IPS-18c (cell line): ENCODE measurements around the gene UQCC5.

ENCODE experiments used
- H3K4me3 ChIP-seq: 2 replicates; pipeline ENCODE4 v1.7.0; 2013; ENCODE audit warnings: low read depth, mild to moderate bottlenecking, low read length, moderate library complexity; ENCODE audit not compliant: insufficient read depth
- H3K9me3 ChIP-seq: one replicate; pipeline ENCODE4 v1.6.1; 2013; ENCODE audit warnings: mild to moderate bottlenecking, low read length, moderate library complexity; ENCODE audit not compliant: control insufficient read depth, insufficient read depth

Gene UQCC5

DNA sequence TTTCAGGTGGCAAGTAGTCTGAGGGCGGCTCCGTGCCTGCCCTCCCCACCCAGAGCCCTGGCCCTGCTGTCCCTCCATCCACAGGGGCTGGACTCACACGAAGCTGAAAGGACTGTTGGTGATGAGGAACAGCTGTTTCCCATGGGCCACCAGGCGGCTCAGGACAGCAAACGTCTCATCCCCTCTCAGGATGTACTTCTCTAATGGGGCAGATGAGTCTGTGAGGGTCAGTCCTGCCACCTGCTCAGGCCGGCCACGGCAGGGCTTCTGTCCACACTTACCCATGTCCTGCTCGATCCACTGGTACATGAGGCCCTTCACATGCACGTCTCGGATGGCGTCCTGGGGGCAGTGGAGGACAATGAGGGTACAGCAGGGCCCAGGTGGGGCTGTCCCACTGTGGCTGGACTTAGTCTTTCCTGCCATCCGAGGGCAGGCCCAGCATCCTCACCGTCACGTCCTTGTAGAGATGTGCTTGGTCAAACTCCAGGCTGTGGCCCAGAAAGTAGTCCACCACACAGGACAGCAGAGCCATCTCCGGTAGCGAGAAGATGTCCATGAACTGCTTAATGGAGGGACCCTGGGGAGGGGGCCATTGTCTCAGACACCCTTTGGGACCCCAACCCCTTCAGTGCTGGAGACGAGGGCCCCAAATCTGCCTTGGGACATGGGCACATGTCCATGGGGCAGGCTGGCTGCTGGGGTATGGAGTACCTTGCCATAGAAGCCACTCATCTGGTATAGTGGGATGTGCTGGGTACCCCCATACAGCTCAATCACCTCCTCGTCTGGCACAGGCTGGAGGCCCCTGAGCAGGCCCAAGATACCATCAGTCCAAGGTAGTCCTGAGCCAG, 8.4 kb upstream of the UQCC5 start:
- Histone ChIP-seq H3K4me3 (no peak overlapping the region), H3K9me3 (no peaks in the 10 kb centered on the region)

DNA sequence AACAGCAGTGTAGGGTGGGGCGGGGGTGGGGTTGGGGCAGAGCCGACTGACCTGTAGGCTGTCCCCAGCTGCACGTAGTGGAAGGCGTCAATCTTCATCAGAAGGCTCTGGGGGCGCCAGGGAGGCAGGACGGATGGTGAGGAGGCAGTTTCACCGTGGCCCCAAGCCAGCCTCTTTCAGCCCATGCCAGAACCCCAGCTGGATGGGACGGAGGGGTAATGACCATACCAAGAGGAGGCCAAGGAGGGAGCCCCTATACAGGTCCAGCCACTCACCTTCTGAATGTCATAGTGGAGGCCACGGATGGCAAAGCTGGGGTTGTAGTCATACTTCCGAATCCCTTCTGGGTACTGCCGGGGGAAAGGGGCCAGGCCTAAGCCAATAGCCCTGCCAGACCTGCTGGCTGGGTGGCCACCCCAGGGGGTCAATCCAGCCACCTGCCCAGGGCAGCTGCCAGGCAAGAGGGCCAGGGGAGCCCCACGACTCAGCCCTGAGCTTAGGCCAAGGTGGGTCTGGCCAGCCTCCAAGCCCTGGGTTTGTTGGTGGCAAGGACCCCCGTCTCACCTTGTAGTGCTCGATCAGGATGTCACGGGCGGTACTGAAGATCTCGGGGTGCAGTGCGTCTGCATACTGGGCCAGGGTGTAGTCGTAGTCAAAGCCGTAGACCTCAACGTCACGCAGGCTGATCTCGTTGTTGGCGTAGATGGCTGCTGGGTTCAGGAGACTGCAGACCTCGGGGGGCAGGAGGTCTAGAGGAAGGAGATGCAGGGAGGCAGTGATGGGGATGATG, 7.6 kb upstream of the UQCC5 start:
- no peak overlapping the region for H3K4me3 ChIP-seq
- no peaks in the 10 kb centered on the region for H3K9me3 ChIP-seq

DNA sequence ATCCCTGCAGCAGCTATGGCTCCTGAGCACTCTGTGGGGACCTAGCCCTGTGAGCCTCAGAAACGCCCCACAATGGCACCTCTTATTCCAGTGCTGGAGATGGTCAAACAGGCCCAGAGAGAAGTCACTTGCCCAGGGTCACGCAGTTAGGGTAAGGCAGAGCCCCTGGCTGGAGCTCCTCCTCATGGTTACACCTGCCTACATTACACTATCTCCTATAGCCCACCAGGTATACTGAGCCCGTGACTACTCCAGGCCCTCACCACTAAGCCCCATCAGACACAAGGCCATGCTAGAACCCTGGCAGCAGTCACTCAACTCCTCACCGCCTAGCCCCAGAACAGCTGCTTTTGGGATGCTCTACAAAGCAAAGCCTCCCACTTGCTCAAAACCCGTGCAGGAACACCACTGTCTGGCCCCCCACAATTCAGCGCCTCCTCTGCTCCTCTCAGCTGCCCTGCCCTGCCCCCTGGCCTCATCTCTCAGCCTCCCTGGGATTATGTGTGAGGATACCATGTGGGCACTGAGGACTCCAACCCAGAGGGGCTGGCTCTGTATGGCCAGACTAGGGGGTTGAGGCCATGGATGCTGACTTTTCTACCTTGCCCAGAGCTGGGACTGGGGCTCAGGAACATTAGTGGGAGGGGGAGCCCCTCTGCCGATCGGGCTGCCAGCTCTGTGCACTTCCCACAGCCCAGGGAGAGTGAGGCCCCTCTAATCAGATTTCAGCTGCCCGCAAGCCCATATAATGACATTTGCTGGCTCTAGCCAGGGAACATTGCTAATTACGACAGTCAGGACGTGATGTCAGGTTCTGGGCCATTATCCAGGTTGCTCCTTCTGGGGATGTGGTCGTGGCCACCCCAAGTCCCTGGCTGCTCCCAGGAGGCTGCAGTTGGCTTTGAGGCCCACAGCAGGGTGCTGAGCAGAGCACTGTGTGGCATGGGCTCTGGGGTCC, 6.8 kb upstream of the UQCC5 start:
- no peak overlapping the region for H3K4me3 ChIP-seq
- H3K9me3 ChIP-seq: no peaks in the 10 kb centered on the region

DNA sequence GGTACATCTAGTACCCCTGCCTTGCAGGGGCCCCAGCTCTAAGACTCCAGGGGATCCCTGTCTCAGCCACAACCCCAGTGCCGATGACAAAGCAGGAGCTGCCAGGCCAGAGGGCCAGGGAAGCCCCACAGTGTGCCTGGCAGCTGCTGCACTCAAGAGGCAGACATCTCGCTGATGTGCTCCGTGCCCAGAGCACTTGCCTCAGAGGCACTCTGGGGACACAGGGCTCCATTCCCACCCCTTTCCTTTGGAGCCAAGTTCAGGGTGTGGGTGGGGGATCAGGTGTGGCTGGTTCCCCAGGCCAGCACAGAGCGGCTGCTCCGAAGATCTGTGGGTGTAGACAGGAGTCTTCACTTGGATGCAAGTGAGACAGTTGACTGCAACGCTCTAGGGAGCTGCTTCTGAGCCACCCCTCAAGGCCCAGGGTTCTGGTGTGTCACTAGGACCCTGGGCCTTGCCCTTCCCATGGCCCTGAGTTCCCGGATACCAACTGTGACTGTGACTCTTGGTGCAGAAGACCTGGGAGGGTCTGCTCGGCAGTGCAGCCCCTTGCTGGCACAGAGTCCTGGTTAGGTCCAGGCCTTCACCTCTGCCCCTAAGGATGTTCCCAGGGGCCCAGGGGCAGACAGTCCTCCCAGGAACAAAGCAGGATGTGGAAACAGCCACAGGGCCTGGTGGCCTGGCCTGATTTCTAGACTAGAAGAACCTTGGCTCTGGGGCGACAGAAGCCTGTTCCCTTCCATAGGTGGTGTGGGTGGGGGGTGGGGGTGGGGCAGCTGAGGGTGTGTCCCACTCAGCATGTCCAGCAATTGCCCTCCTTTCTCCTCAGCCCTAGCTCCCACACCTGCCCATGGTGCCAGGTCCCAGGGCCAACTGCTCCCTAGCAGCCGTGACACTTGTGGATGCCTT, 5.2 kb upstream of the UQCC5 start:
- Histone ChIP-seq H3K9me3 (no peaks in the 10 kb centered on the region), H3K4me3 (peak overlapping the region; percentile 83; the same call in 1 of the 2 replicates)

DNA sequence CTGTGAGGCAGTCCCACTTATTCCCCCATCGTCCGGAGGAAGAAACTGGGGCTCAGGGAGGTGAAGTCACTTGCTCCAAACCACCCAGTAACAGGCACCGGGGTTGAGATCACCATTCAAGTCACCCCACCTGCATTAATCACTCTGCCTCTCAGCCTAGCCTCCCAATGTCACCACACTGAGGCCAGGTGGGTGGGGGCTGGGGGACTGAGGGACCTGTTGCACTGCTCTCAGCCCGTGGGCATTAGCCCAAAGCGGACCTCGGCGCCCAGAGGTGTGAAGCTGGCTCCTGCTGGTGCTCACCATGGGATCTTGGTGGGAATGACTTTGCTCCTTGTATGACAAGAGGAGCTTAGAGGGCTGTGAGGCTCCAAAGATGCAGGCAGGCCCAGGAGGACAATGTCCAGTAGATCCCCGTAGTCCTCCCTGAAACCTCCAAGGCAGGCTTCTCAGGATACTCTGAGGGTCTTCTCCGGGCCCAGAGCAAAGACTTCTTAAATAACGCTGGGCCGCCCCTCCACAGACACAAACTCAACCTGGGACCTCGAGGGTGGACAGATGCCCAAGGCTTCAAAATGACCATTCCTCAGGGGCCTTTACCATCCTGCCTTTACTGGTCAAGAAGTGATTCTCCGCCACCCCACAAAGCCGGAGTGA, 4.4 kb upstream of the UQCC5 start:
- peak overlapping the region; percentile 83 for H3K4me3 ChIP-seq

DNA sequence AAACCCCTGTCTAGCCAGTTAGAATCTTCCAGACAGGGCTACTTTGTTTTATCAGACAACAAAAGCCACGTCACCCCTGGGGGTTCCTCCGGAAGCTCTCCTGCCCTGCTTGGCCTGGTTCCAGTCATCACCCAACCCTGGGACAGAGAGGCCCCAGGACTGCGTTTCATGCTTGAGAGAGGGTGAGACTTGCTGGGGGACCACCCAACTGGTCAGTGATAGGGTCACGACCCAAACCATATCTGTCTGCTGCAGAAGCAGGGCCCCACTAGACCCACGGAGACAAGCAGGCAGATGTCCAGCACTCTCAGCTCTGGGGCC, 3.9 kb upstream of the UQCC5 start:
- H3K4me3 ChIP-seq: peak overlapping the region; percentile 83

More for the DNA sequence above, 4.4 kb upstream of the UQCC5 start:
- no peaks in the 10 kb centered on the region for H3K9me3 ChIP-seq

DNA sequence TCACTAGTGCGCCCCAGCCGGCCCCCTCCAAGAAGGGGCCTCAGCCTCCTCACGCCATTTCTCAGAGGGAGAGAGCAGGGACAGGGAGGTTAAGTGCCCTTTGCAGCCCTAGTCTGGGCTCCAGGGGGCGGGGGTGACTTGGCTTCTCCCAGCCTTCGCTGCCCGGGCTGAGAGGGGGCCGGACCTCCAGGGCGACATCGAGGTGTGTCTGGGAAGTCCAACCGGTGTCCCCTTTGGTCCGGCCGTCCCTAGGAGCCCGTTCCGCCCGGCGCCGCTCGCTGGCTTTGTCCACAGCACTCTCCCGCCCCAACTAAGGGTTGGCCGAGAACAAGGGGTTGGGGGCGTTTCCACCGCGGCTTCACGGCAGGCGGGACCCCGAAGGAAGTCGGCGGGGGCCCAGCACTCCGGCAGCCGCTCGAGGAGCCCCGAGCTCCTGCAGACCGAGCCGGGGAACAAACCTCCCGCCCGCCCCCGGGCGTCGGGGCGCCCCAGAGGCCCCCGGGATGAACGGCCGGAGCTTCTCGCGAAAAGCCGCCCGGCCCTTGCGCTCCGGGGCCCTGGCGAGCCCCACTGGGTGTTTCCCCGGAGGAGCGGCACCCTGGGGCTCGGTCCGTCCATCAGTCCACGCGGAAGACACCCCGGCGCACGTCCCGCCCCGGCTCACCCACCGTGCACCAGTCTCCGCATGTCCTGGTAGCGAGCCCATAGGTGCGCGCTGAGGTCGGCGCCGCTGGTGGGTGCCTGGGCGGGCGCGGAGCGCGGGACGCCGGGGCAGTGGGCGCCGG, 3.4 kb upstream of the UQCC5 start:
- Histone ChIP-seq H3K9me3 (no peaks in the 10 kb centered on the region), H3K4me3 (peak overlapping the region; percentile 83)

More for the DNA sequence above, 3.9 kb upstream of the UQCC5 start:
- H3K9me3 ChIP-seq: no peaks in the 10 kb centered on the region

DNA sequence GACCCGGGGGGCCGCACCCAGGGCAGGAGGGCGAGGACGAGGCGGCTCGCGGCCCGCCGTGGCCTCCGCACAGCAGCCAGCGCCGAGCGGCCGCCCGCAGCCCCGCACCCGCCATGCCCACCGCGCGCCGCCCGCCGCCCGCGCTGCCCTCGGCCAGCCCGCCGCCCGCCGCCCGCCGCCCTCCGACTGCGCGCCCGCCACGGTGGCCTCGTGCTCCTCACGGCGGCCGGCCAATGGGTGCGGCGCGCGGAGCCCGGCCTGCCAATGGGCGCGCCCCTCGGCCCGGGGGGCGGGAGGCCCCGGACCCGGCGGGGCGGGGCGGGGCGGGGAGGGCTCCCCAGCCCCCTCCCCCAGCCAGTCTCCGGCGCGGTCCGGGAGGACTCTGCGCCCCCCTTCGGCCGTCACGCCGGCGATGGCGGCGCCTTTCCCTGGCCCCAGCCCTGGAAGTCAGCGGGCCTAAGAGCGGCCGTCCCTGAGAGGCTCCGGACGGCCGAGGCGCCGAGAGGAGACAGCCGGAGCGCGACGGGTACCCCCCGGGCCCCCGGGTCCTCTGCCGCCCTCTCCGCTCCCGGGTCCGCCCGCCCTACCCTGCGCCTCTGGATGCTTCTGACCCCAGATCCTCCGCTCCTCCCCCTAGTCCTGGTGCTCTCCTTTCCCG, 2.7 kb upstream of the UQCC5 start, which contains the start of gene NT5DC2:
Gene NT5DC2, minus strand, starts transcription at position 235 of the 658 bp plus-strand sequence. Its CDS starts 120 bp downstream, at position 115.
- H3K9me3 ChIP-seq: no peaks in the 10 kb centered on the region
- peak within 1 kb of the TSS; percentile 83 for H3K4me3 ChIP-seq

DNA sequence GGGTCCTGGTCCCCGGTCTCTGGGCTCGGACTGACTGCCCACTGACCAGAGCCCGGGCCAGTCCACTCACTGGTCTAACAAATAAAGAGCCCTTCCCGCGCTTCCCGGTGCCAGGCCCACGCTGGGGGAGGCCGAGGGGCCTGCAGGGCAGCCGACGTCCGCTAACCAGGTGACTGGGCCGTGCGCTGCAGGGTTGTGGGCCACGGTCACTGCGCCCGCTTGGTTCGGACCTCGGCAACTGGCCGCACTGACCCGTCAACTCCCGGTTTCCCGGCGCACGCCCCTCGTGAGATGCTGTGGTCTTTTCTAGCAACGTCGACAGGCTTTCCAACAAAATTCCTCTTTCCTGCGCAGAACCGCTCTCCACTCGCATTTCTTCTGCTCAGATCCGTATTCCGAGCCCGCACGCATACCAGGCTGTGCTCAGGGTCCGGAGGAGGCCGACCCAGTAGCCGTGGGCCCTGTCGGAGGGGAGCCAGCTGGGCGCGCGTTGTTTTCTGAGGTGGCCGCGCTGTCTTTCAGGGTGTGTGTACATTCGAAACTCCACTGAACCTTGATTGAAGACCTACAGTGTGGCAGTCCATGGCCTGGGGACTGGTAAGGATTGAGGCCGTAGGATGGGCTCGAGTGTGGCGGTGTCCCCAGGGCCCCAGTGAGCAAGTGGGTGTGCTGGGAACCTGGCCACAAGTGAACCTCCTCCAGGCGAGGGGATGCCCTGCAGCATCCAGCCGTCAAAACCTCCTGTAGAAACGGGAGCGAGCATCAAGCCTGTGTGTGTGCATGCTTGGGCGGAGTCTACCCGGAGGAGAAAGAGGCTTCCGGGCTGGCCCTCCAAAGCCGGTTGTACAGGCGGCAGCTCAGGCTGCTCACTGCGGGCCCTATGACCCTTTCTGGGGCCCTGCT, 1.9 kb upstream of the UQCC5 start:
- Histone ChIP-seq H3K4me3 (peak overlapping the region; percentile 76), H3K9me3 (no peaks in the 10 kb centered on the region)

DNA sequence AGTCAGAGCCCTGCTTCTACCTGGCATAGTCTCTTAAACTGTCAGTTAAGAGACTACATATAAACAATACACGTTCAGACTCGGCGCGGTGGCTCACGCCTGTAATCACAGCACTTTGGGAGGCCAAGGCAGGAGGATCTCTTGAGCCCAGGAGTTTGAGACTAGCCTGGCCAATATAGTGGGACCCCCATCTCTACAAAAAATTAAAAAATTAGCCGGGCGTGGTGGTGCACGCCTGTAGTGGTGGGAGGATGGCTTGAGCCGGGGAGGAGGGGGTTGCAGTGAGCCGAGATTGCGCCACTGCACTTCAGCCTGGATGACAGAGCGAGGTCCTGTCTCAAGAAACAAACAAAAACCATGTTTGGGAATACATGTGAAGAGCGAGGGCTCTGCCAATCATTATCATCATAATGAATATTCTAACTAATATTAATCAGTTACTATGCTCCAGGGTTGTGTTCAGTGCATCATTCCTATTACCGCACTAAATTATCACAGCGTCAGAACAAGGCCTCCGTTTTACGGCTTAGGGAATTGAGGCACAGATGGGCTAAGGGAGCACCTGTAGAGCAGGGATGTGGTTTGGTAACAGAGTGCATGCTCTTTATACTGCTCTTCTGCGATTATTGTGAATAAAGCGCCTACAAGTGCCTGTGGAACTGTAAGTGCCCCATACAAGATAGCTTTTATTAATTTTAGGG, 844 bp upstream of the UQCC5 start:
- Histone ChIP-seq H3K4me3 (no peak overlapping the region; the same call in 1 of the 2 replicates), H3K9me3 (no peaks in the 10 kb centered on the region)

DNA sequence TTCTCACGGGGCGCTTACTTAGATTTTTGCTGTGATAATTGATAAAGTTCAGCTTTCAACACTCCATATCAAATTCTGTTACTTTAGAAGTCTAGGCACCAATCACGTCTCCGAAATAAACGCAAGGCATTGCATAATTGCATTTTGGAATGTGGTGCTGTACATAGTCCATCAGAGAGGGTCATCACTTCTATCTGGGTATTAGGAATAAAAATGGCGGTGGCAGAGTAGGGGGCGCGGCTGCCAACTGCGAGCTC, 365 bp upstream of the UQCC5 start:
- H3K9me3 ChIP-seq: no peaks in the 10 kb centered on the region
- no peak overlapping the region; the same call in 1 of the 2 replicates for H3K4me3 ChIP-seq

DNA sequence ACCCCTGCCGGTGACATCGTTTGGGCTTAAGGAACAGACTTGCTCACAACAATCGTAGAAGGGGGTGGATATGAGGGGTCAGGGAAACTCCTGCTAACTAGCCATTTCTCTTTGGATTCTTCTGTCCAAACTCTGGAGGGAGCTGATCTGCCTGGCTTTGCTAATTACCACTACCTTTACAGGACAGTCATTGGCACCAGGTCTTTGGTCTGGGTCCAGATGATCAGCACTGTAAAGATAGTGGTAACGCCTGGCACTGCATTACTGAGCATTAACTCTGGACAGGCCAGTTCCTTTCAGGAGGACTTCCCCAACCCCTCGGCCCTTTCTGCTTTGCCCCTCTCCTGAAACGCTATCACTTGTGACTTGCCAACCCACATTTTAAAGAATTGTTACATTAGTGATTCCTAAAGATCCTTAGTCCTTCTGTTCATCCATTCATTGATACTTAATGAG, 788 bp downstream of the UQCC5 start:
- no peaks in the 10 kb centered on the region for H3K9me3 ChIP-seq
- H3K4me3 ChIP-seq: peak overlapping the region; percentile 92

DNA sequence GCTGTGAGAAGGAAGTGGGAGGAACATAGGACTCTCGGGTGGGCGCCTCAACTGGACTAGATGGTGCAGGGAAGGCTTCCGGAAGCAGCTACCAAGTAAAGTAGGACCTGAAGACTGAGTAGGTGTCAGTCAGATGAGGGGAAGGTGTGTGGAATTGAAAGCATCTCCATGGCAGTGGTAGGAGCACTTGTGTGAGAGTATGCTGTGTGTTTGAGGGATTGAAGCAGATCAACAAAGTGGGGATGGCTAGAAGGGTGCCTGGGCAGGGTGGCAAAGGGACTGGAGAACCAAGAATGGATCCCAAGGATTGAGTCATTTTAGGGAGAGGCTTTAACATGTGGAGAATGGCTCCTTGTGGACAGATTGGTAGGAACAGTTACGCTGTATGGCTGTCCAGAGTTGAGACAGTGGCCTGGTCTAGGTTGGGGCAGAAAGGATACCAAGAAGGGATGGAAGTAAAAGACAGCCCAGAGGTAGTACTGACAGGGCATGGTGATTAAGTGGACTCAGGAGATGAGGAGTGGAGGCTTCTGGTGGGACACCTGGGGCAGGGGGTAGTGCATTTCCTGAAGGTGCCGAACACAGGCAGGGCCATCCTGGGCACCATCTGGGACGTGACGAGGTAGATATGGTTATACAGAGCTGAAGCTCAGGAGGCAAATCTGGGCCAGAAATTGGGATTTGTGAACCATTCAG, 1.5 kb downstream of the UQCC5 start:
- peak overlapping the region; percentile 92 for H3K4me3 ChIP-seq
- no peaks in the 10 kb centered on the region for H3K9me3 ChIP-seq
